Fibroblast of lung (primary cell): ENCODE measurements around the gene GFER. TPM values are rescaled to one million over a fixed set of nuclear protein-coding genes. Genes with fewer than 3 reads are reported as not detected.

Experiments
- DNase-seq, 2 donors: peaks; one replicate each; pipeline versions ENCODE4 v3.0.0 to v3.0.0-alpha.2; 2010; ENCODE audit warnings: low read depth in 2 of 2
- H2AFZ ChIP-seq: 2 replicates; pipeline ENCODE4 v1.5.1; 2012; ENCODE audit warnings: low read length, control low read depth, inconsistent platforms
- H3K27ac ChIP-seq: 2 replicates; pipeline ENCODE4 v1.5.1; 2011; ENCODE audit warnings: low read length, control low read depth; ENCODE audit not compliant: insufficient read depth
- H3K27me3 ChIP-seq: 2 replicates; pipeline ENCODE4 v1.5.1; 2011; ENCODE audit warnings: mild to moderate bottlenecking, low read length; ENCODE audit not compliant: control insufficient read depth, insufficient read depth
- H3K36me3 ChIP-seq: 2 replicates; pipeline ENCODE4 v1.5.1; 2011; ENCODE audit warnings: low read length; ENCODE audit not compliant: control insufficient read depth, insufficient read depth
- H3K4me1 ChIP-seq: 2 replicates; pipeline ENCODE4 v1.5.1; 2011; ENCODE audit warnings: low read length; ENCODE audit not compliant: control insufficient read depth, insufficient read depth; ENCODE audit errors: extremely low read depth
- H3K4me2 ChIP-seq: 2 replicates; pipeline ENCODE4 v1.5.1; 2011; ENCODE audit warnings: low read length, control low read depth; ENCODE audit not compliant: insufficient read depth; ENCODE audit errors: extremely low read depth
- H3K4me3 ChIP-seq, 4 experiments: fragments of 200-600 bp in 1 of 4; sonication (generic) in 1 of 4; replicated peaks in 1 of 4; 2 replicates each; pipeline ENCODE4 v1.5.1; 2011 to 2016; ENCODE audit warnings: low read length in 4 of 4, low read depth in 3 of 4, mild to moderate bottlenecking in 3 of 4, control low read depth in 2 of 4, inconsistent platforms in 1 of 4, mixed read lengths in 1 of 4; ENCODE audit not compliant: insufficient read depth in 1 of 4; ENCODE audit errors: control extremely low read depth in 1 of 4
- H3K79me2 ChIP-seq: 2 replicates; pipeline ENCODE4 v1.5.1; 2012; ENCODE audit warnings: mild to moderate bottlenecking, low read length, inconsistent platforms; ENCODE audit not compliant: control insufficient read depth, insufficient read depth
- H3K9ac ChIP-seq: 2 replicates; pipeline ENCODE4 v1.5.1; 2011; ENCODE audit warnings: mild to moderate bottlenecking, low read length, control low read depth; ENCODE audit not compliant: insufficient read depth
- H3K9me3 ChIP-seq: 2 replicates; pipeline ENCODE4 v1.5.1; 2012; ENCODE audit warnings: low read depth, low read length; ENCODE audit not compliant: control insufficient read depth, insufficient read depth
- H4K20me1 ChIP-seq: 2 replicates; pipeline ENCODE4 v1.5.1; 2011; ENCODE audit warnings: low read length; ENCODE audit not compliant: control insufficient read depth, insufficient read depth; ENCODE audit errors: extremely low read depth
- CTCF ChIP-seq, 2 donors: IDR thresholded peaks in 1 of 2; conservative IDR thresholded peaks in 1 of 2; 1 replicate in 1 of 2; 2 replicates in 1 of 2; pipeline ENCODE4 v1.5.1; 2011 to 2012; ENCODE audit warnings: low read length in 2 of 2, control low read depth in 1 of 2, inconsistent platforms in 1 of 2, low read depth in 1 of 2, mild to moderate bottlenecking in 1 of 2
- EZH2 ChIP-seq: IDR thresholded peaks from 2 replicates; pipeline ENCODE4 v1.5.1; 2012; ENCODE audit warnings: low read length, control low read depth, mild to moderate bottlenecking; ENCODE audit errors: missing control alignments
- polyA plus RNA-seq, 2 donors: library from polyadenylated mRNA; depleted of rRNA in 1 of 2; stranded (reverse) in 1 of 2; unstranded in 1 of 2; fragments of >200 nt; gene quantifications; 2 replicates each; pipeline ENCODE4 v1.2.1, GENCODE V29; 2011 to 2012; ENCODE audit warnings: missing spikeins in 1 of 2
- total RNA-seq: library from RNA; depleted of rRNA; stranded (reverse); fragments of >200 nt; gene quantifications from 2 replicates; pipeline ENCODE4 v1.2.1, GENCODE V29; 2014

The GFER gene
- total and polyA plus RNA-seq, 2 donors (not counting 1 experiment from before 2014, with no cell fraction given) = 7.5 to 13.2 TPM

DNA sequence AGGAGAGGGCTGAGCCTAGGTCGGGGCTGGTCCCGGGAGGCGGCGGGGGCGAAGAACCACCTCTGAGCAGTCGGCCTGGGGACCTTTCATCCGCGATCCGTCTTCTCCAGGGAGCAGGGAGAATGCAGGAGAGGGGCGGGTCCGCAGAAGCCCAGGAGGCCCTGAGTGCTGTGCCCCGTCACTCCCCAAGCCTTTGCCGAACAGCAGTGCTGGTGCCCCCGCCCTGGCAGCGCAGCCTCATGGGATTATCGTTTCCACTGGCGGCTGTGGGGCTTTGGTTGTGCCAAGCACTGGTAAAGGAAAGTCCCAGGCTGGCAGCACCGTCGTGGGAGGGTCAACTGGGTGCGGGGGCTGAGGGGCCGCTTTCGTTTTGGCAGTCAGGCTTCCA, 11.5 kb upstream of the GFER start:
- Histone ChIP-seq H3K4me1 (no peaks in the 10 kb centered on the region), H3K9ac (peak overlapping the region; percentile 87), H3K27ac (peak overlapping the region; percentile 89)

DNA sequence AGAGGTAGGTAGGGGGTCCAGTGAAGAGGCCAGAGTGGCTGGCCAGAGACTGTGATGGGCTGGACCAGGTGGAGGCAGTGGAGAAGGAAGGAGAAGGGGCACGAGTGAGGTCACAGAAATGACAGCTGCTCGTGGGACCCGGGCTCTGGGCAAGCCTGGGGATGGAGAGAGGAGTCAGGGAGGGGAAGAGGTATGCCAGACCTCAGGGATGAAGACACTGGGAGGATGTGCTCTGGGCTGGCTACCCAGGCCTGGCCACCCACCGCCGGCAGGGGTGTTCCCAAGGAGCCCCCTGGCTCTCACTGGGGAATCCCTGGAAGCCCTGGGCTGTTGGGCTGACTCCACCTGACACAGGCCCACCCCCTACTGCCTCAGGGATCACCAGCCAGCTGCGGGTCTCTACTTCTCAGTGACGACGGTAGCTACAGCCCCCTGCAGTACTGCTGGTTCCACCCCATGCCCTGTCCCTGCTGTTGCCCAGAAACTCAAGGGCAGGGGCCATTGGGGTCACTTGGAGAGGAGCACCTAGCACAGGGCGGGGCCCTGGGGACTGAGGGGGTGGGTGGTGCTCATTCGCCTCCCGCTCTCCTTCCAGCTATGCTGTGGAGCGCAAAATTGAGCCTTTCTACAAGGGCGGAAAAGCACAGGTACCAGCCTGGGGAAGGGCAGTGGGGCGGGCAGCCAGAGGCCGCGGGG, 10.4 kb upstream of the GFER start:
- no peaks in the 10 kb centered on the region for H4K20me1 ChIP-seq
- H3K4me3 ChIP-seq = no peak overlapping the region
- peaks cover 16% of the 10 kb centered on the region for H3K79me2 ChIP-seq
- no peaks in the 10 kb centered on the region for H3K9me3 ChIP-seq
- H3K36me3 ChIP-seq = peaks cover 32% of the 10 kb centered on the region
- no peak overlapping the region for H3K27ac ChIP-seq
- no peaks in the 10 kb centered on the region for H3K27me3 ChIP-seq
- TF ChIP-seq CTCF (conservative IDR thresholded peaks at IDR 0.05 in 1 of 2, IDR thresholded peaks at IDR 0.05 in 1 of 2; ENCODE audit: low read depth in 1 of 2, low read length in 2 of 2) (no peak), EZH2 (no peak)
- H3K4me2 ChIP-seq = no peak overlapping the region
- no peak overlapping the region for H3K9ac ChIP-seq
- H2AFZ ChIP-seq = no peak overlapping the region
- no peak for DNase-seq
- no peaks in the 10 kb centered on the region for H3K4me1 ChIP-seq

More for the DNA sequence above, 11.5 kb upstream of the GFER start:
- Histone ChIP-seq H3K27me3 (no peaks in the 10 kb centered on the region), H3K79me2 (peaks cover 16% of the 10 kb centered on the region), H3K4me2 (peak overlapping the region; percentile 33), H3K9me3 (no peaks in the 10 kb centered on the region), H3K36me3 (peaks cover 23% of the 10 kb centered on the region), H4K20me1 (no peaks in the 10 kb centered on the region), H3K4me3 (peak overlapping the region; percentile 84 to 94 (median 88)), H2AFZ (no peak overlapping the region)
- TF ChIP-seq EZH2 = no peak
- TF ChIP-seq CTCF (conservative IDR thresholded peaks at IDR 0.05 in 1 of 2, IDR thresholded peaks at IDR 0.05 in 1 of 2; ENCODE audit: low read depth in 1 of 2, low read length in 2 of 2) = no peak
- DNase-seq = peak in 1 of 2 donors; percentile 27

GRCh38 chr16:1974157-1975070, 9.6 kb upstream of the GFER start:
- H3K79me2 ChIP-seq = peaks cover 16% of the 10 kb centered on the region
- no peak overlapping the region for H2AFZ ChIP-seq
- no peaks in the 10 kb centered on the region for H3K4me1 ChIP-seq
- H3K9ac ChIP-seq = no peak overlapping the region
- no peak for TF ChIP-seq CTCF (conservative IDR thresholded peaks at IDR 0.05 in 1 of 2, IDR thresholded peaks at IDR 0.05 in 1 of 2; ENCODE audit: low read depth in 1 of 2, low read length in 2 of 2)
- TF ChIP-seq EZH2 = no peak
- H3K4me2 ChIP-seq = no peak overlapping the region
- H3K9me3 ChIP-seq = no peaks in the 10 kb centered on the region
- no peaks in the 10 kb centered on the region for H3K27me3 ChIP-seq
- H3K27ac ChIP-seq = no peak overlapping the region
- no peak overlapping the region for H3K4me3 ChIP-seq
- no peak for DNase-seq
- no peaks in the 10 kb centered on the region for H4K20me1 ChIP-seq
- peaks cover 37% of the 10 kb centered on the region for H3K36me3 ChIP-seq
